Measurements from ENCODE around the gene MLLT10.

DNA sequence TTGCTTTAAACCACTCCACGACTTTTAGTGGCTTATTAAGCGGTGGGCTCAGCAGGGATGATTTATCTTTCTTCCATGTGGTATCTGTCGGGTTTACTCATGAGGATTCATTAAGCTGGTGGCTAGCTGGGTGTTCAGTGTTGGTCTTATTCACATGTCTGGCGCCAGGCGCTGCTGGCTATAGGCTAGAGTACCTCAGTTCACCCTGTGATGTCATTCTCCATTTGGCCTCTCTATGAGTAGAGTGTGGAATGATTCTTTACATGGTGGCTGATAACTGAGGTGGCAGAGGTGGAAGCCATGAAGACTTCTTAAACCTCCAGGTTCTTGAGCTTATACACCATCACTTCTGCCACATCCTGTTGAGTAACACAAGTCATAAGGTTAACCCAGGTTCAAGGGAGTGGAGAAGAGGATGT lies 115.4 kb downstream of the MLLT10 start:
- TF ChIP-seq, protein P1, sequence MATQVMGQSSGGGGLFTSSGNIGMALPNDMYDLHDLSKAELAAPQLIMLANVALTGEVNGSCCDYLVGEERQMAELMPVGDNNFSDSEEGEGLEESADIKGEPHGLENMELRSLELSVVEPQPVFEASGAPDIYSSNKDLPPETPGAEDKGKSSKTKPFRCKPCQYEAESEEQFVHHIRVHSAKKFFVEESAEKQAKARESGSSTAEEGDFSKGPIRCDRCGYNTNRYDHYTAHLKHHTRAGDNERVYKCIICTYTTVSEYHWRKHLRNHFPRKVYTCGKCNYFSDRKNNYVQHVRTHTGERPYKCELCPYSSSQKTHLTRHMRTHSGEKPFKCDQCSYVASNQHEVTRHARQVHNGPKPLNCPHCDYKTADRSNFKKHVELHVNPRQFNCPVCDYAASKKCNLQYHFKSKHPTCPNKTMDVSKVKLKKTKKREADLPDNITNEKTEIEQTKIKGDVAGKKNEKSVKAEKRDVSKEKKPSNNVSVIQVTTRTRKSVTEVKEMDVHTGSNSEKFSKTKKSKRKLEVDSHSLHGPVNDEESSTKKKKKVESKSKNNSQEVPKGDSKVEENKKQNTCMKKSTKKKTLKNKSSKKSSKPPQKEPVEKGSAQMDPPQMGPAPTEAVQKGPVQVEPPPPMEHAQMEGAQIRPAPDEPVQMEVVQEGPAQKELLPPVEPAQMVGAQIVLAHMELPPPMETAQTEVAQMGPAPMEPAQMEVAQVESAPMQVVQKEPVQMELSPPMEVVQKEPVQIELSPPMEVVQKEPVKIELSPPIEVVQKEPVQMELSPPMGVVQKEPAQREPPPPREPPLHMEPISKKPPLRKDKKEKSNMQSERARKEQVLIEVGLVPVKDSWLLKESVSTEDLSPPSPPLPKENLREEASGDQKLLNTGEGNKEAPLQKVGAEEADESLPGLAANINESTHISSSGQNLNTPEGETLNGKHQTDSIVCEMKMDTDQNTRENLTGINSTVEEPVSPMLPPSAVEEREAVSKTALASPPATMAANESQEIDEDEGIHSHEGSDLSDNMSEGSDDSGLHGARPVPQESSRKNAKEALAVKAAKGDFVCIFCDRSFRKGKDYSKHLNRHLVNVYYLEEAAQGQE (IDR thresholded peaks at IDR 0.05; ENCODE audit: insufficient read depth in 1 of 2, low read depth in 2 of 2, low read length in 2 of 2), result no peak
- TF ChIP-seq POLR2AphosphoS5 (IDR thresholded peaks at IDR 0.05; ENCODE audit: low read depth, low read length) (no peak), SIN3A (IDR thresholded peaks at IDR 0.05; ENCODE audit: borderline replicate concordance, insufficient read depth, low read length) (no peak), FOXP2 (optimal IDR thresholded peaks at IDR 0.05; ENCODE audit: borderline replicate concordance, extremely low read depth, extremely low read length, insufficient read depth) (no peak), TAF1 (IDR thresholded peaks at IDR 0.05; ENCODE audit: borderline replicate concordance, insufficient read depth, low read length) (no peak)
